ENCODE measurements around the gene PPP2R5C. TPM values are rescaled to one million over a fixed set of nuclear protein-coding genes. Genes with fewer than 3 reads are reported as not detected.

The PPP2R5C gene
- total RNA-seq, 2 donors from 2014 or later, result 516 to 530 TPM

DNA sequence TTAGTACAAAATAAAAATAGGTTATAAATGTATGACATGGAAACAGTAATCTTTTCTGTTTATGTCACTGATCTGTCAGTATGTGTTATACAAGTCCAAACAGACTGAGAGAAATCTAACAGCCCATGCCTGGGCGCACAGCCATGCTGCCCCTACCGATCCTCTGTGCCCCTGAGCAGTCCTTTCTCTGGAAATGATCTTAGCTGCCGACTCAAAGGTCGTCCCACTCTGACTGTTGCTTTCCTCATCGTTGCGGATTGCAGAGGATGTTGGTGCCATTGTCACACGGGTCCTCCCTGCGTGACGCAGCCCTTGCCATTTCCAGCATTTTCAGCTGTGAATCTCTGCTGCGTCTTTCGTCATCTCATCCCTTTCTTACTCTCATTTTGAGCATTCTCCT lies 119.9 kb downstream of the PPP2R5C start:
- peak overlapping the region; percentile 96 for H3K27ac Mint-ChIP-seq
- H3K27me3 Mint-ChIP-seq, result no peaks in the 10 kb centered on the region
- H3K36me3 Mint-ChIP-seq (ENCODE audit: low read depth), result peaks cover 3% of the 10 kb centered on the region
- H3K4me3 Mint-ChIP-seq, result peak overlapping the region; percentile 31
- DNase-seq (no peak), ATAC-seq (no peak)
- H3K4me1 Mint-ChIP-seq, result peaks cover 31% of the 10 kb centered on the region
- no peaks in the 10 kb centered on the region for H3K9me3 ChIP-seq (ENCODE audit: control insufficient read depth, low read length, poor library complexity, severe bottlenecking)

DNA sequence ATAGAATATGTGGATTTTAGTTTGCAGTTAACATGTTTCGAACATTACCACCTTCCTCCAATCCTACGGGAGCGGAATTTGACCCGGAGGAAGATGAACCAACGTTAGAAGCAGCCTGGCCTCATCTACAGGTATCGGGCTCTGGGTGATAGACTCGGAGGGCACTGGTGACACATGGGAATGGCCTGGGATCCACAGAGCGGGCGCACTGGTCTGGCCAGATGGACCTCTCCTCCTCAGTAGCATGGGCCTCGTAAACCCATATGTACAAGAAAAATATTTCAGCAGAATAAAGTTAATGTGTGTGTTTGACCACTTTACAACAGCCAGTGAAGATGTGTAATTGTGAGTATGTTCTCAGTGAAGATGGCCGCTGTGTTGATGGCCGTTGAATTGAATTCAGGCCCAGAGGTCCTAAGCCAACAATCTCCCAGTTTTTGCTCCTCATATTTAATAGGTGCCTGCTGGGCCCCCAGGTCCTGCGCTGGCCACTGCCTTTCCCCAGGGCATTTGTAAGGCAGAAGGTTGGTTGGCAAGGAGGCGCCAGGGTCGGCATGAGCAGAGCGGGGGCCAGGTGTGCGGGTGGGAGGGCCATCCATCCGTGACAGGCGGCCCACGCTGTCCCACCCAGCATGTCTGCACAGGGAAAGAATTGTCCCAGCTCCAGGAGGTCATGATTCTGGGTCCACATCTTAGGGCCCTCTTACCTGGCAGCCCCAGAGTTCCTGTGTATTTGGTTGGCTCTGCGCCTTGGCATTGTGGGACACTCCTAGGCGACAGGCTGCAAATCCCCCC lies 120.8 kb downstream of the PPP2R5C start:
- H3K9me3 ChIP-seq (ENCODE audit: control insufficient read depth, low read length, poor library complexity, severe bottlenecking), result no peaks in the 10 kb centered on the region
- no peaks in the 10 kb centered on the region for H3K27me3 Mint-ChIP-seq
- no peak for DNase-seq
- peaks cover 31% of the 10 kb centered on the region for H3K4me1 Mint-ChIP-seq
- peaks cover 3% of the 10 kb centered on the region for H3K36me3 Mint-ChIP-seq (ENCODE audit: low read depth)
- H3K27ac Mint-ChIP-seq, result peak overlapping the region; percentile 96
- no peak overlapping the region for H3K4me3 Mint-ChIP-seq
- ATAC-seq, result no peak

DNA sequence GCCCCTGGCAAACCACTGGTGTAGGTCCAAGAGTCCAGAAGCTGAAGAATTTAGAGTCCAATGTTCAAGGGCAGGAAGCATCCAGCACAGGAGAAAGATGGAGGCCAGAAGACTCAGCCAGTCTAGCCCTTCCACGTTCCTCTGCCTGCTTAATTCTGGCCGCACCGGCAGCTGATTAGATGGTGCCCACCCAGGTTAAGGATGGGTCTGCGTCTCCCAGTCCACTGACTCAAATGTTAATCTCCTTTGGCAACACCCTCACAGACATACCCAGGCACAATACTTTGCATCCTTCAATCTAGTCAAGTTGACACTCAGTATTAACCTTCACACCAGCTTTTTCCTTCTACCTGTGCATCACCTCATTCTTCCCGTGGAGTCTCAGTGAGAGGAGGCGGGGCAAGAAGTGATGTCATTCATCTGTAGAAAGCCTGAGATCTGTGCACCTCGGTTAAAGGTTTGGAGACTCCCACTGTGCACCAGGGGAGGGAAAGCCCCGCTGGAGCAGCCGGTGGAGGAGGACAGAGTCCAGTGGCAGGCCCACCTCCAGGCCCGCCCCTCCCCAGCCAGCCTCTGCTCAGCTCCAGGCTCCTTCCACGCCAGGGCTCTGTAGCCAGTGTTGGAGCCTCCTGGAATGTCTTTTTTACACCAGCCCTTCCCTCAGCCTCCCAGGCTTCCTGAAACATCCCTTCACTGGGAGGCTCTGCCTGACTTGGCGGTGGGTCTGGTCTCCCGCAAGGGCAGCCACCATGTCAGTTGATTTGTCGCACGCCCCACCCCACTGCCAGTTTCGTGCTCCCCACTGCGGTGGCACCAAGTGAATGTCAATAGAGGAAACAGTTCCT lies 122.8 kb downstream of the PPP2R5C start:
- Mint-ChIP-seq H3K36me3 (ENCODE audit: low read depth) (peaks cover 3% of the 10 kb centered on the region), H3K27me3 (no peaks in the 10 kb centered on the region), H3K27ac (no peak overlapping the region), H3K4me3 (no peak overlapping the region), H3K4me1 (peaks cover 19% of the 10 kb centered on the region)
- no peaks in the 10 kb centered on the region for H3K9me3 ChIP-seq (ENCODE audit: control insufficient read depth, low read length, poor library complexity, severe bottlenecking)
- DNase-seq (no peak), ATAC-seq (no peak)

DNA sequence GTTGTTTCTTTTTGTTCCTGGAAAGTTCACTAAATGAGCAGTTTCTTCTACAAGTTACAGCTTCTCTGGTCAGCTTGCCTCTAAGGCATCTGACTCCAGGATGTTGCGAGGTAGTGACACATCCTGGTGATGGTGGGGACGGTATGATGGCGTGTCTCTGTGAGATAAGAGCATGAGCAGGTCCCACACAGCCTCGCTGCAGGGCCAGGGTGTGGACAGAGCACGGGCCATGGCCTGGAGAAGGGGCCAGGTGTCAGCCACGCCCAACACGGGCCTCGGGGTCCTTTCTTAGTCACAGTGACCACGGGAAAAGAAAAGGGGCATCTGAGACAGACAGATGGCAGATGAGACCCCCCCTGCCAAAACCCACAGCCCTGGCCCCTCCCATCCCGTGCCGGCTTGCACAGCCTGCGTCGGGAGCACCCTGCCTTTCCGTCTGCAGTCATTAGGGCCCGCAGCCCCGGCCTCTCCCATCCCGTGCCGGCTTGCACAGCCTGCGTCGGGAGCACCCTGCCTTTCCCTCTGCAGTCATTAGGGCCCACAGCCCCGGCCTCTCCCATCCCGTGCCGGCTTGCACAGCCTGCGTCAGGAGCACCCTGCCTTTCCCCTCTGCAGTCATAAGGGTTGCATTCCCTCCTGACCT lies 123.5 kb downstream of the PPP2R5C start:
- no peak for ATAC-seq
- H3K36me3 Mint-ChIP-seq (ENCODE audit: low read depth), result peaks cover 3% of the 10 kb centered on the region
- H3K27ac Mint-ChIP-seq, result no peak overlapping the region

DNA sequence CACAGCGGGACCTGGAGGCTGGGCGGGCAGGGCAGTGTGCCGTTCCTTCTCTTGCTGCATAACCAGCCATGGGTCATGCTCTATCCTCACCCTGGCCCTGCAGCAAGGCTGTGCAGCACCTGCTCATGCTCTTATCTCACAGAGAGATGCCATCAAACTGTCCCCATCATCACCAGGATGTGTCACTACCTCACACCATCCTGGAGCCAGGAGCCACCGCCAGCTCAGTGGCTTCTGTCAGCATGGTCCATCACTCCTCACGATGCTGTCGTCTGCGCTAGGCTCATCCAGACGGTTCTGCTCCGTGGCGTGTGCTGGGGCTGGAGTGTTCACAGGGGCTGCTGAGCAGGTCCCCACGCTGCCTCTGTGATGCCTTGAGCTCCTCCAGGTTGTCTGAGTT lies 125.7 kb downstream of the PPP2R5C start:
- Mint-ChIP-seq H3K27ac (peak overlapping the region; percentile 63), H3K36me3 (ENCODE audit: low read depth) (peaks cover 1% of the 10 kb centered on the region), H3K4me1 (peaks cover 2% of the 10 kb centered on the region), H3K27me3 (no peaks in the 10 kb centered on the region), H3K4me3 (no peak overlapping the region)
- DNase-seq, result no peak
- ATAC-seq, result no peak
- H3K9me3 ChIP-seq (ENCODE audit: control insufficient read depth, low read length, poor library complexity, severe bottlenecking), result no peaks in the 10 kb centered on the region

More for the DNA sequence above, 123.5 kb downstream of the PPP2R5C start:
- no peaks in the 10 kb centered on the region for H3K27me3 Mint-ChIP-seq
- no peaks in the 10 kb centered on the region for H3K9me3 ChIP-seq (ENCODE audit: control insufficient read depth, low read length, poor library complexity, severe bottlenecking)
- no peak for DNase-seq
- peaks cover 12% of the 10 kb centered on the region for H3K4me1 Mint-ChIP-seq
- H3K4me3 Mint-ChIP-seq, result no peak overlapping the region

DNA sequence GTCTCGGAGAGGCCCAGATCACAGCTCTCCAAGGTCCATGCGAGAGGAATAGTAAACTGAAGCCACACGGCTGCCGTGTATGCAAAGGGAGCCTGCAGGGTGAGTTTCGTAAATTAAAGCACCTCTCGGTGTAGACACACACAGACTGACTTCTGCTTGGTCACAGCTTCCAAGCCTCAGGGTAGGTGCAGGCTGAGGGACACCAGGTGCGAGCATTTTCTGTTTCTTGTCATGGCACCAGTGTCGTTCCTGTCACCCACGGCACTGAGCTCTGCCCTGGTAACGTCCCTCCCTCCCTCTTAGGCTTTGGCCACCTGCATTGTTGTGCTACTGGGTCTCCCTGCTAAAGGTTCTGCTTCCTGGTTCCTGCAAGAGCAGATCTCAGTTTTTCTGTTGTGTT lies 126.7 kb downstream of the PPP2R5C start:
- ATAC-seq, result no peak
- Mint-ChIP-seq H3K27me3 (no peaks in the 10 kb centered on the region), H3K27ac (no peak overlapping the region), H3K4me1 (no peaks in the 10 kb centered on the region), H3K4me3 (no peak overlapping the region), H3K36me3 (ENCODE audit: low read depth) (no peaks in the 10 kb centered on the region)
- no peaks in the 10 kb centered on the region for H3K9me3 ChIP-seq (ENCODE audit: control insufficient read depth, low read length, poor library complexity, severe bottlenecking)
- no peak for DNase-seq

DNA sequence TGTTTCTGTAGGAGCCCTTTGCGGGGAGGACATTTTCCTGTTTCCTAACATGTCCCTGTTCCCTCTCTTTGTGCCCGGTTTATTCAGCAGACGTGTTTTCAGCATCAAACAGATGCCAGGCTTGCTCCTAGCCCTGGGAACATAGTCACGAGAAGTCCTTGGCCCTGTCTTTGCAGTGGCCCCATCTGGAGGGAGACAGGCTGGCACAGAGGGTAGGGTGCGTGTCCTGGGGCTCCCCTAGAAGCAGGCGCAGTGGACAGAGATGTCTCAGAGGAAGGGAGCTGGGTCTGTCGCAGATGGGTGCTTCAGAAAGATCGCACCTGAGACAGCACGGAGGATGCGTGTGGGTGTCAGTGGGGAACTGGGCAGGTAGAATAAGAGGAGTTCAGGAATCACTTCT lies 127.9 kb downstream of the PPP2R5C start:
- Mint-ChIP-seq H3K4me1 (no peaks in the 10 kb centered on the region), H3K27me3 (no peaks in the 10 kb centered on the region)

DNA sequence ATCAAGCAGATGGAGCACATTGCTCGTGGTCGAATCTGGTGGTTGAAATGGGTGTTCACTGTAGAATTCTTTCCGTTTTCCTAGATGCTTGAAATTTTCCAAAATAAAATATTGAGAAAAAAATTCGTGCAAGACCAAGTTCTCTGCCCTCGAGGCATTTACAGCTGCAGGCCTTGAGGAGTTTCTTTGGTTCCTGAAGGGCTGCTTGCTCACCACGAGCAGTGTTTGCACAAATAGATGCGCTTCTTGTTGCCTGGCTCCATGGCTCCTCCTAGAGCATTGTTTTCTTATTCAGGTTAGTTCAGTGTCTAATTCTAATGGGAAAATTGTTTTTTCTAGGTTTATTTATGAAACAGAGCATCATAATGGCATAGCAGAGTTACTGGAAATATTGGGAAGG lies 128.4 kb downstream of the PPP2R5C start:
- ATAC-seq (peak; percentile 40), DNase-seq (no peak)
- H3K27ac Mint-ChIP-seq, result peak overlapping the region; percentile 79
- no peaks in the 10 kb centered on the region for H3K4me1 Mint-ChIP-seq
- H3K27me3 Mint-ChIP-seq, result no peaks in the 10 kb centered on the region
- no peaks in the 10 kb centered on the region for H3K36me3 Mint-ChIP-seq (ENCODE audit: low read depth)
- no peak overlapping the region for H3K4me3 Mint-ChIP-seq
- H3K9me3 ChIP-seq (ENCODE audit: control insufficient read depth, low read length, poor library complexity, severe bottlenecking), result no peaks in the 10 kb centered on the region

More for the DNA sequence above, 127.9 kb downstream of the PPP2R5C start:
- no peaks in the 10 kb centered on the region for H3K9me3 ChIP-seq (ENCODE audit: control insufficient read depth, low read length, poor library complexity, severe bottlenecking)
- Mint-ChIP-seq H3K27ac (no peak overlapping the region), H3K36me3 (ENCODE audit: low read depth) (no peaks in the 10 kb centered on the region), H3K4me3 (no peak overlapping the region)
- DNase-seq, result no peak
- no peak for ATAC-seq

DNA sequence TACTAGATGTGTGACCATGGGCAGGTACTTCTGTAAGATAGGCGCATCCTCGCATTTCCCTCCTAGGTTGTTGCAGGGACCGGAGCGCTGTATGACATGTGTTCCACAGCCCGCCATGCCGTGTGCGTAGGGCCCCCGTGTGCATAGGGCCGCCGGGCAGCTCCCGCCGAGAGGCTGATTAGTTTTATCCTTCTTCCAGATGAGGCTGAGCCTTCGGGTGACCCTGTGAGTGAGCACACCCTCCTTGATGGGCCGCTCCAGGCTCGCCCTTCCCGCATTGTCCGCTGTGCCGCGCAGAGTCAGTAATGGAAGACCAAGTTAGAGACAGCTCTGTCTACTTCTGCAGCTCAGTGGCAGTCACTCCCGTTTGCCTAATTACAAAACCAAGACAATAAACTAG lies 130.0 kb downstream of the PPP2R5C start:
- H3K9me3 ChIP-seq (ENCODE audit: control insufficient read depth, low read length, poor library complexity, severe bottlenecking), result no peaks in the 10 kb centered on the region
- DNase-seq (no peak), ATAC-seq (no peak)
- Mint-ChIP-seq H3K36me3 (ENCODE audit: low read depth) (peaks cover 3% of the 10 kb centered on the region), H3K4me1 (no peaks in the 10 kb centered on the region), H3K4me3 (no peak overlapping the region), H3K27ac (peak overlapping the region; percentile 79), H3K27me3 (no peaks in the 10 kb centered on the region)

DNA sequence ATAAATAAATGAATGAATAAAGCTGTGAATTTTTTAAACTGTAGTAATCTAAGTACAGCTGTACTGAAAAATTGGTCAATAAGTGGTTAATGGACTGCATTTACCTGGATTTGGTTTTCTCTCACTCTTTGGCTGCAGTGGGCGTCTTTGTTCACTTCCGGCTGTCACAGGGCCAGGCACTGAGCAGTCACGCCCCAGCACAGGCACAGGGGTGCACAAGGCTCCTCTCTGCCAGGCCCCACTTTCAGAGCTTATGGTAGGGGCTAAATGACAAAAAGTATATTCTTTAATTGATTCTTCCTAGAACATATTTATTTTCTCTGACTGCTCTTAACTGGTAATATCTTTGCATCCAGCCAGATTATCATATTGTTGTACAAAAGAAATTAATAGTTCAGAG lies 132.2 kb downstream of the PPP2R5C start:
- H3K36me3 Mint-ChIP-seq (ENCODE audit: low read depth), result peaks cover 3% of the 10 kb centered on the region
- DNase-seq (no peak), ATAC-seq (no peak)
- H3K27me3 Mint-ChIP-seq, result no peaks in the 10 kb centered on the region
- no peak overlapping the region for H3K4me3 Mint-ChIP-seq
- no peaks in the 10 kb centered on the region for H3K4me1 Mint-ChIP-seq
- no peak overlapping the region for H3K27ac Mint-ChIP-seq
- H3K9me3 ChIP-seq (ENCODE audit: control insufficient read depth, low read length, poor library complexity, severe bottlenecking), result no peaks in the 10 kb centered on the region

DNA sequence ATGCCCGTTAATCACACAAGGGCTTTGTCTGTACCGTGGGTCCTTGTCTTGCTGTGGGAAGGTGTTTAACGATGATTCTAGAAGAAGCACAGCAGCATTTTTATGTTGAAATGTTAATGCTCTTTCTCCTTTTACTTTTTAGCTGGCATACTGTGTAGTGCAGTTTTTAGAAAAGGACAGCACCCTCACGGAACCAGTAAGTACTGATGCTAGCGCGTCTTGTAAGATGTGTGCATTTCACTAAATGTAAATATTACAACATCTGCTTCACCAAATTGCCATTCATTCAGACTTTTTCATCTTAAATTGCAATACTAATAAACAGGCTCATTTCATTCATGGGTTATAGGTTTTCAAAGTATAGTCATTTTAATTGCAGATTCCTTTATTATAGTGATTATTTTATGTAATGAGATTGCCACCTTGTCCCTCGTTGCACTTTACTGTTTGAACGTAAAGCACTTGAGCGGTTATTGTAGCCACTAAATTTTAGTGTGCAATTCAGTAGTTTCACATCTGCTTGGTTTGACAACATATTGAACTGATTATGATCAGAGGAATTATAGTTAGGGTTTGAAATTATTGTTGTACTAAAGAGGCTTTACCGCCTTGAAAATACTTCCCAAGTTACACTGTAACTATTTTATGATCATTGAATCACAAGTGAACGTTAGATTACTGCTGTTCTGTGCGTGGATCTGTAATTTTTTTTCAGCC lies 133.0 kb downstream of the PPP2R5C start:
- Mint-ChIP-seq H3K36me3 (ENCODE audit: low read depth) (peaks cover 3% of the 10 kb centered on the region), H3K27me3 (no peaks in the 10 kb centered on the region), H3K4me1 (no peaks in the 10 kb centered on the region), H3K4me3 (no peak overlapping the region), H3K27ac (no peak overlapping the region)
- no peaks in the 10 kb centered on the region for H3K9me3 ChIP-seq (ENCODE audit: control insufficient read depth, low read length, poor library complexity, severe bottlenecking)
- ATAC-seq (no peak), DNase-seq (no peak)

DNA sequence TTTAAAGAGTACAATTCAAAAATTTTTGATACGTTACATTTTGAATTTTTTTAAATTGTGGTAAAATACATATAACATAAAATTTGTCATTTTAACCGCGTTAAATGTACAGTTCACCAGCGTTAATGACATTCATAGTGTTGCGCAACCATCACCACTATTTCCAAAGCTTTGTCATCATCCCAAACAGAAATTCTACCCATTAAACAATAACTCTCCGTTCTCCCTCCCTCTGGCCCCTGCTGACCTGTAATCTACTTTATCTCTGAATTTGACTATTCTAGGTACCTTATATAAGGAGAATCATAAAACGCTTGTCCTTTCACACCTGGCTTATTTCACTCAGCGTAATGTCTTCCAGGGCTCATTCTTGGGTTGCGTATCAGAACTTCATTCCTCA lies 133.7 kb downstream of the PPP2R5C start:
- no peak for DNase-seq
- no peaks in the 10 kb centered on the region for H3K27me3 Mint-ChIP-seq
- no peaks in the 10 kb centered on the region for H3K4me1 Mint-ChIP-seq
- peaks cover 3% of the 10 kb centered on the region for H3K36me3 Mint-ChIP-seq (ENCODE audit: low read depth)
- H3K4me3 Mint-ChIP-seq, result no peak overlapping the region
- H3K27ac Mint-ChIP-seq, result peak overlapping the region; percentile 29
- ATAC-seq, result no peak
- H3K9me3 ChIP-seq (ENCODE audit: control insufficient read depth, low read length, poor library complexity, severe bottlenecking), result no peaks in the 10 kb centered on the region

DNA sequence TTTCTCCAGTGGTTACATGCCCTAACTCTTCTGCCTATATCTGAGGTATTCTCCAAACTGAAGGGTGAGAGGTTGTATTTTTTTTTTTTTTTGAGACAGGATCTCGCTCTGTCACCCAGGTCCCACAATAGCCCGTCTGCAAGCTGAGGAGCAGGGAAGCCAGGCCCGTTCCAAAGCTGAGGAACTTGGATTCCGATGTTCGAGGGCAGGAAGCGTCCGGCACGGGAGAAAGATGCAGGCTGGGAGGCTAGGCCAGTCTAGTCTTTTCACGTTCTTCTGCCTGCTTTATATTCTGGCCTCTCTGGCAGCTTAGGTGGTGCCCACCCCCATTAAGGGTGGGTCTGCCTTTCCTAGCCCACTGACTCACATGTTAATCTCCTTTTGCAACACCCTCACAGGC lies 135.8 kb downstream of the PPP2R5C start:
- peak overlapping the region; percentile 56 for H3K27ac Mint-ChIP-seq

More for the DNA sequence above, 135.8 kb downstream of the PPP2R5C start:
- no peaks in the 10 kb centered on the region for H3K4me1 Mint-ChIP-seq
- no peak overlapping the region for H3K4me3 Mint-ChIP-seq
- DNase-seq, result no peak
- no peaks in the 10 kb centered on the region for H3K27me3 Mint-ChIP-seq
- no peaks in the 10 kb centered on the region for H3K9me3 ChIP-seq (ENCODE audit: control insufficient read depth, low read length, poor library complexity, severe bottlenecking)
- no peak for ATAC-seq
- peaks cover 3% of the 10 kb centered on the region for H3K36me3 Mint-ChIP-seq (ENCODE audit: low read depth)

All from T-helper 17 cell (primary cell).